ENCODE results near the gene SPDYE4.

Gene SPDYE4

GRCh38 chr17:8736796-8737195 lies 21.6 kb downstream of the SPDYE4 start:
- no peak for DNase-seq

- DNase-seq: no peak
Measured at GRCh38 chr17:8736362-8736761, 22.0 kb downstream of the SPDYE4 start.

- no peak for DNase-seq
Measured at GRCh38 chr17:8735336-8735939, 22.9 kb downstream of the SPDYE4 start.

- no peak for DNase-seq
Measured at GRCh38 chr17:8734876-8735275, 23.5 kb downstream of the SPDYE4 start.

GRCh38 chr17:8732406-8733085 lies 25.8 kb downstream of the SPDYE4 start:
- DNase-seq: no peak

GRCh38 chr17:8729860-8730259 lies 28.5 kb downstream of the SPDYE4 start:
- DNase-seq: no peak

- DNase-seq: no peak
Measured at GRCh38 chr17:8729421-8729820, 28.9 kb downstream of the SPDYE4 start.

- DNase-seq: no peak
Measured at GRCh38 chr17:8728971-8729370, 29.4 kb downstream of the SPDYE4 start.

- no peak for DNase-seq
Measured at GRCh38 chr17:8728251-8728938, 30.0 kb downstream of the SPDYE4 start.

- DNase-seq: no peak
Measured at GRCh38 chr17:8726941-8727555, 31.3 kb downstream of the SPDYE4 start.

- no peak for DNase-seq
Measured at GRCh38 chr17:8725881-8726876, 32.2 kb downstream of the SPDYE4 start.

- DNase-seq: no peak
Measured at GRCh38 chr17:8724451-8724850, 33.9 kb downstream of the SPDYE4 start.

- DNase-seq: no peak
Measured at GRCh38 chr17:8720596-8720995, 37.8 kb downstream of the SPDYE4 start.

- no peak for DNase-seq
Measured at GRCh38 chr17:8719291-8720246, 38.8 kb downstream of the SPDYE4 start.

- no peak for DNase-seq
Measured at GRCh38 chr17:8718001-8718563, 40.3 kb downstream of the SPDYE4 start.

GRCh38 chr17:8713878-8714277 lies 44.5 kb downstream of the SPDYE4 start:
- DNase-seq: no peak

GRCh38 chr17:8713315-8713714 lies 45.0 kb downstream of the SPDYE4 start:
- no peak for DNase-seq

- DNase-seq: no peak
Measured at GRCh38 chr17:8712698-8713097, 45.6 kb downstream of the SPDYE4 start.

GRCh38 chr17:8711291-8711690 lies 47.1 kb downstream of the SPDYE4 start:
- no peak for DNase-seq

- no peak for DNase-seq
Measured at GRCh38 chr17:8710813-8711212, 47.5 kb downstream of the SPDYE4 start.

GRCh38 chr17:8709006-8709405 lies 49.3 kb downstream of the SPDYE4 start:
- DNase-seq: no peak

Data from NCI-H1417 treated with DMSO at 0.1 percent for 48 hours (cell line).